GM19372 (cell line): Measurements from ENCODE around the gene RNF220.
A peak's percentile ranks its signal among the peaks of the same experiment; 100 is the strongest.

Source experiments
- ATAC-seq: cut with Tn5 transposase; IDR thresholded peaks from one replicate; pipeline ENCODE4 v1.9.1; 2021; ENCODE audit warnings: mild to moderate bottlenecking, low read depth, moderate library complexity; ENCODE audit not compliant: unreplicated experiment

The RNF220 gene

DNA sequence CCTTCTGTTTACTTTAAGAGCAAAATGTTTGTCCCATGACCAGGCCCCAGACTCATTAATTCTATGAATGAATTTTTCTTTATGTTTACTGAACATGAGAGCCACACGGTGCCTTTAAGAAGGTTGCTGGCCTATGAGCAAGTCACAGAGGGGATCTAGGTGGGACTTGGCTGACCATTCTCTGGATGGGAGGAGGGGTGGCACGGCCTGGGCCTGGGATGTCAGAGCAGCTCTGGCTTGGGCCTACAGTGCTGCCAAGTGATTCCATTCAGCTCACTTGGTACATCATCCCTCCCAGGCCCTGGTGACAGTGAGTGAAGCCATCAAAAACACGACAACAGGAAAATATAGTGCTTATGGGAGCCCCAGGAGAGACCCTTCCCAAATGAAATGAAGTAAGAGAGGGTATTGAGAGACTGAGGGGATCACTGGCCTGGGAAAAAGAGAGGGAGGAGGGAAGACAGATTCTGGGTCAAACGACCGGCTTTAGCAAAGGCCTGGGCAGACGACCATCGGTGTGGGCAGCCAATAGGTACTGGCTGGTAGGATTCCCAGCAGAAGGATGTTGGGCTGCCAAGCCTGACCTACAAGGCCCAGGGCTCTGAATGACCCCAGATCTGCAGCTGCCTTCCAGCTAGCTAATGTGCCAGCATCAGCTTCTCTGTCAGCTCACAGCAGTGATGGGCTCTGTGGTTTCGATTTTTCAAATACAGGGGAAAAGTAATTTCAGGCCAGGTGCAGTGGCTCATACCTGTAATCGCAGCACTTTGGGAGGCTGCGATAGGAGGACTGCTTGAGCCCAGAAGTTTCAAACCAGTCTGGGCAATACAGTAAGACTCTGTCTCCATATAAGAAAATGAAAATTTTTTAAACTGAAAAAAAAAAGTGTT is 265.9 kb downstream of the RNF220 start:
- ATAC-seq = no peak

DNA sequence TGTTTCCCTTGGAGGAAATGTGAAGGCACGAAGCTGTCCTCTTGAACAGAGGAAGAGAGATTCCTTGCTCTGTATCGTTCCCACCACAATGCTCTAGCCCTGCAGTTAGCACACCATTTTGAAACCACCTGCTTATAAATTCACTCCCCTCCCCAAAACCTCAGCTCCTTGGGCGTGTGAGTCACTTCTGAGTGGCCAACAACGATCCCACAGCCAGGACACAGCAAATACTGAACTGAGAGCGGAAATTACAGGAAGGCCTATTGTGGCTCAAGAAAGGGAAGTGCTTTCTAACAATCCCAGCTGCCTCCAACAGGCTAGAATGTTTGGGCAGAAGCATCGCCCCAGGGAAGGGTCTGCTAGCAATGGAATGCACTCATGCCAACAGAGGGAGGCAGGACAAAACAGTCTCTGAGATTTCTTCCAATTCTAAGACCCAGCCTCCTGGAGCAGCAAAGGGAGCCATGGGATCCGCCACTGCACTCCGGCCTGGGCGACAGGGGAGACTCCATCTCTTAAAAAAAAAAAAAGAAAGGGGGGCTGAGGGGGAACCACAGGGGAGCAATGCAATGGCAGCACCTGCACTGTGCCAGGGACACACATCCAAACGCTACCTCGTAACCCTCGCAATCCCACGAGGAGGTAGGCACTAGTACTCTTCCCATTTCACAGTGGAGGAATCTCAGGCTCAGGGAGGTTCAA is 267.4 kb downstream of the RNF220 start:
- no peak for ATAC-seq

DNA sequence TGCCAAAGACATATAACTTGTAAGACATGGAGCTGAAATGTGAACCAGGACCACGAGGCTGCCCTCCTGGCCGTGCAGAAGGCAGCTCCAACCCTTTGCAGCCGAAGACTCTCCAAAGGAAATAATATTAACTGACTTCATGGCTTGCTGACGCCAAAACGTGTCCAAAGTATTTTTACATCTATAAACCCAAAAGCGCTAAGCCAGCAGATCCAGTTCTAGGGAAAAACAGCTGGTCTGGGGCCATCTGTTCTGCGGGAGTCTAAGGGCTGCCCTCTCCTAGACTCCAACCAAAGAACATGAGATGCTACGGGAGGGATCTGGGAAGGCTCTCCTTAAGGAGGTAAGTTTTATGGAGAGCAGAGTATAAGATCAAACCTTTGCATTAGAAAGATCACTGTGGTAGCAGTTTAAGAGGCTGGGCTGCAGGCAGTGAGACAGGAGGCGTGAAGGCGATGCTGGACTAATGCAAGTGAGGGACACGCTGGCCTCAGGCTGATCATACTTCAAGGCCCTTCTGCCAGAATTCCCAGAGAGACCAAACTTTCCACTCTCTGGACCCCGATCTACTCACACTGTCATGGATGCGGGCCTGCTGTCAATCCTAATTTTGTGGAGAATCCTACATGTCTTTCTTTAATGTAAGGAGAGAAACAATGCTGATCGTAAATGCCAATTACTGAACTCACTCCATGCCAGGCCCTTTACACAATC is 268.1 kb downstream of the RNF220 start:
- ATAC-seq = no peak

DNA sequence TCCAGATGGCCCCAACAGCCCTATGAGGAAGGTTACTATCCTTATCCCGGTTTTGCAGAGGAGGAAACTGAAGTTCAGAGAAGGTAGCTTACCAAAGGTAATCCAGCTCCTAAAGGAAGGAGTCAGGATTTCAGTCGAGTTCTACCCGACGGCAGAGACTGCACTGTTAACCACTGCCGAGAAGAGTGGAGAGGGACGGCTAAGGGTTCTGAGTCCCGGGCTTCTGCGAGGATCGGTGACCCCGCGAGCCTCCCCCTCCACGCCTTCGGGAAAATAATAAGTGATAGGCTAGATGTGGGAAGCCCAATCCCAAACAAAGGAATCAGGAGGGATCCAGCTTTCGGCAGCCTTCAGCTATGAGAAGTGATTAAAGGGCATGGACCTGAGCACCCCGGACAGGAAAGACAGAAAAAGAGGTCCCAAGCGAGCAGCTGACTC is 268.6 kb downstream of the RNF220 start:
- ATAC-seq = no peak

DNA sequence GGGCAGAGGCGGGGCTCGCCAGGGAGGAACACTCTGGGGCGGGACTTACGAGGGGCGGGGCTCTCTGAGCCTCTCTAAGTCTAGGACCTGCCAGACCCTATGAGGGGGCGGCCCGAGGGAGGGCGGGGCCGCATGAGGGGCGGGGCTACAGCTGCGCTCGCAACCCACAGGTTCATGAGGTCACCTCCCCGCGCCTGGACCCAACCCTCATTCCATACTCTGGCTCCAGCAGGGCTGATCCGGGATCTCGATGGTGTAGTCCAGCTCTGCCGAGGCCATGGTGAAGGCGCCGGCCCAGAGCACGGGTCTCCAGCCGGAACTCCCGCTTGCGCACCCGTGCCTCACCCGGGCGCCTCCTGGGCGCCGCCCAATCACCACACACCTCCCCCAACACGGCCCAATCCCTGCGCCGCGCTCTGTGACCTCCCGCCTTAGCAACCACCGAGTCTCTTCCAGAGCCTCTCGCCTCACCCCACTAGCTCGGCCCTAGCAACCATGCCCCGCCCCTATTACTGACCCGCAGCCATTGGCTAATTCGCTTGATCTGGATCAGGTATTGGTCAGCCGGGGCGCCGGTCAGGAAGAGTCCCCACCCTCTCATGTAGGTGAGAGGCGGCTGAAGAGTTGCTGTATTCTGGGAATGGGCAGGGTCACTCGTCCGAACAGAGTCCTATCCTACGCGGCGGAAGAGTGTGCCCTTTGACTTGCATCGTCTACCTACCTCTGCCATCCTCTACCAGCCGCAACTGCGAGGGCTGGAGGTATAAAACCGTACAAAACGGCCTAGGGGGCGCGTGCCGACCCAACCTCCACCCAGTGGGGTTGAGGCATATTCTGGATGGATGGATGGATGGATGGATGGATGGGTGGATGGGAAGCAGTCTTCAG is 269.3 kb downstream of the RNF220 start, which contains the start of the genes ARMH1 and TMEM53:
TSS of gene ARMH1 (plus strand) at position 602 of the 888 bp plus-strand sequence. CDS start 14,984 bp downstream, outside the sequence.
TSS of gene TMEM53 (minus strand) at position 369 of the 888 bp plus-strand sequence. CDS start at position 279, 90 bp downstream.
- ATAC-seq = peak; percentile 89

DNA sequence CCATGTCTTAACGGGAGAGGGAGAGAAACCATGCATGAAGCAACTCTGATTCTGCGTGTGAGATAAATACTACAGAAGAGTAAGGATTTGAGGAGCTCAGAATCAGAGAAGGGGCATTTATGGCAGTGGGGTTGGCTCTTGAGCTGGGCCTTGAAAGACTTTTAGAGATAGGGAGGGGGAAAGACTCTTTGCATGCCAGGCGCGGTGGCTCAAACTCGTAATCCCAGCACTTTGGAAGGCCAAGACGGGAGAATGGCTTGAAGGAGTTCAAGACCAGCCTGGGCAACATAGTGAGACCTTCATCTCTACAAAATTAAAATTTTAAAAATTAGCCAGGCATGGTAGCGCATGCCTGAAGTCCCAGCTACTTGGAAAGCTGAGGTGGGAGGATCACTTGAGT is 270.1 kb downstream of the RNF220 start:
- no peak for ATAC-seq

DNA sequence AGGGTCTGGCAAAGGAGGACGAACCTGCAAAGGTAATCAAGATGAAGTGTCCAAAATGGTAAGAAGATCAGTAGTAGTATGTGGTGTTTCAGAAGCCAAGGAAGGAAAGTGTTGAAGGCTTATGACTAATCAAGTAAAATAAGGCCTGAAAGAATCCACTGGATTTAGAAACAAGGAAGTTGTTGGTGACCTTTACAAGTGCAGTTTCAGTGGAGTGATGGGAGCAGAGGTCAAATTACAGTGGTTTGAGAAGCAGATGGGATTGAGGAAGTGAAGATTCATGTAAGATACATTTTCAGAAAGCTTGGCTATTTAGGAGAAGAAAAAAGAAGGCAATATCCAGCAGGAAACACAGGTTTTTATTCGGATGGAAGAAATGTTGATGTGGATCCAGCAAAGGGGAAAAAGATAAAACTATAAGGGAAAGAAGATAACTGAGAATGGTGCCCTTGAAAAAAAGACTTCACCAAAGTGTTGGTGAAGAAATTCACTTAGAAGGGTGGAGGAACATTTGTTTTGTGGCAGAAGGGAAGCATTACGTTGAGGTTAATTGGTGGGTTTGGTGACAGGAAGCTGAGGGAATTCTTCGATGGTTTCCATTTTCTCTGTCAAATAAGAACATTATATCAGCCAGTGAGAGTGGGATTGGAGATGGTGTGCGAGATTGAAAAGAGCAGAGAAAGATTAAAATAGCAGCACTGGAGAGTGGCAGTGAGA is 271.6 kb downstream of the RNF220 start:
- ATAC-seq = no peak

DNA sequence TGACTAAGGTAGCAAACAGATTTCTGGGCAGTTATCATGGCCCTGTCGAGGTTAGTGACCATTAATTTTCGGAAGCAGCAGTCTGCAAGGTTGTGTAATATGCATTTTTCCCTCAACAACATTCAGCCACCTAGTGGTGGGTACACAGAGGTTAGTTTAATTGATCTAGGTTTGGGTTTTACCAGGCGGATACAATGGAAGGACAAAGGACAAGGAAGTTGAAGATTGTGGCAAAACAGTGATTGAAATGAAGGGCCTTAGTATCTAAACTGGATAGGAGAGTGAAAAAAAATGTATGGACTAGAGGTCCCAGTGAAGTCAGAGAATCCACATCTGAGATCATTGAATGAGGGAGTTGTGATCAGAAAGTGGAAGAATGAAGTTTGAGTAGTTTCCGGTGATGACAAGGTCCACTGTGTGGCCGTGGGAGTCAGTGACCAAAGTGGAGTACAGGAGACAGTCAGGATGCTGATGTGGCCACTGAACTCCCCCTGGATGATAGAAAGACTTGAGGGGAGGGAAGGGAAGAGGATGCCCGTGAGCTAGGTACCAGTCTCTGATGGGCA is 272.2 kb downstream of the RNF220 start:
- ATAC-seq = no peak

DNA sequence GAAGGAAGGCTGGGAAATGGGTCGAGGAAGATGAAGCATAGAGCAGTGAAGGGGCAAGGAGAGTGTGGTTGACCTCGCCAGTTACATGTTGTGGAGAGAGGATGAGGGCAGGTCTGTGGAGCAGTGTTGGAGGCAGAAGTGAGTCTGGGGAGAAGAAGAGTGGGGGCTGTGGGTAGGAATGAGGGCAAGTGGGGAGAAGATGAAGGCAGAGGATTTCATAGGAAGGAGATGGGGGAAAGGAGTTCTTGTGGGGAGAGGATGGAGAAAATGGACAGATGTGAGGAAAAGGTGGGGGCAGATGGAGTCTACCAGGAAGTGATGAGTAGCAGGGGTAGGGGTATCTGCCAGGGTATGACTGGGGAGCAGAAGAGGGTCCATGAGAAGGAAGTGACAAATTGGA is 273.1 kb downstream of the RNF220 start:
- no peak for ATAC-seq

DNA sequence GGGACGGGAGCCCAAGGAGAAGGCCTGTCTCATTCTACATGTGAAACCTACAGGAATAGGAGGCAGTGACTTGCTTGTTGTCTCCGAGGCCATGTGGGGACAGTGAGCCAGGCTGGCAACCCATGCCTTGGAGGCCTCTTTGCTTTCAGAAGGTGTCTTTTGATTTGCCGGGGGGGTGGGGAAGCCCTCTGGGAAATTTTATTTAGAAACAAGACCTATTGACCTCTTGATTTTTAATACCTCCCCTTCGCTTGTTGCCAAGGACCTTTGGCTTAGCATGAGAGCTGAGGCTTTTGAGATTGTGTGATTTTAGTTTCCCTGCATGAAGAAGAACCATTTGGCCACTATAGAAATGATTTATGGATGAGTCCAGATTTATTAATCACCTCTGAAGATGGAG is 273.6 kb downstream of the RNF220 start:
- no peak for ATAC-seq

DNA sequence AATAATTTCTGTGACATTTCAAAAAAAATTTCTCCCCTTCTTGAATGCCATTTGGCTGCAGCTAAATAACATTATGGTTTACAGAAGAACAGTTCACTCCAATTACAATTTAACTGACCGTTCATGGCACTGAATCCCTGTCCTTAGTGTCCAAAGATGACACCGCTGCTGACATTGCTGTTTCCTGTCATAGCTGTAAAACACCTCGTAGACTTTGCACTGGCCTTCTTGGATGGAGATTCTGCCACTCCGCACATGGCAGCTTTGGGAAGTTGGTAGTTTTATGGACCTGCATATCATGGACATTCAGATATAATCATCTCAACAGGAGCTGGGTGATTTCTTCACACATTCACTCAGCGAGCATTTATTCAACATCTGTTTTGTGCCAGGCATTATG is 274.4 kb downstream of the RNF220 start:
- no peak for ATAC-seq

DNA sequence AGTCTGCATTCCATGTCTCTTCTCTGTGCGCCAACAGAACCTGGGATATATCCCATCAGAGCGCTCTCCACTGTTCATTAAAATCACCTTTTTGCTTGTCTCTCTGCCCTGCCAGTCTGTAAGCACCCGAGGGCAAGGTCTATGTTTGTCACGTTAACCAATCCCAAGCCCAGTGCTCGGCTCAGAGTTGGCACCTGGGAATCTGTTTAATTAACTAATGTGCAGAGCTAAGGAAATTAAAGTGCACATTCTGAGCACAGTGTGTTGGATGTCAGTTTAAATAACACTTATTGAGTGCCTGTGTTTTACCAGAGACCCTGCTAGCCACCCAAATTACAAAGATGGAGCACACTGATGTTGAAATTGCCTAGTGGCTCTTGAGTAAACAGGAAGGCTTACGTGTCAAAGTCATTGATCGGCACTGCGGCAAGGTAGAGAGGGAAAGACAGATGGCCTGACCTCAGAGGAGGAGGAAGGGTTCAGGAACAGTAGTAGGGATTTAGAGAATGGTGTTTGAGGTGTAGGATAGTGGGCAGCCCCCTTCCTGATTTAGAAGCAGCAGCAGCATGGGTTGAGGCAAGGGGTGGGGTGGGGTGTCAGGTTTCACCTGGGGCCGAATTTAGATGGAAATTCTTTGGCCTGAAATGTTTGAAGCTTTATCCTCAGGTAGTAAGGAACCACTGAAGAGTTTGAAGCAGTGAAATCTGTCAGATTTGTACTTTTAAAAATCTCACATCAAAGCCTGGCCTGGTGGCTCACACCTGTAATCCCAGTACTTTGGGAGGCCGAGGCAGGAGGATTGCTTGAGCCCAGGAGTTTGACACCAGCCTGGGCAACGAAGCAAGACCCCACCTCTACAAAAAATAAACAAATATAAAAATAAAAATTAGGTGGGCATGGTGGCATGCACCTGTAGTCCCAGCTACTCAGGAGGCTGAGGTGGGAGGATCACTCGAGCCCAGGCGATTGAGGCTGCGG is 277.1 kb downstream of the RNF220 start:
- ATAC-seq = no peak

DNA sequence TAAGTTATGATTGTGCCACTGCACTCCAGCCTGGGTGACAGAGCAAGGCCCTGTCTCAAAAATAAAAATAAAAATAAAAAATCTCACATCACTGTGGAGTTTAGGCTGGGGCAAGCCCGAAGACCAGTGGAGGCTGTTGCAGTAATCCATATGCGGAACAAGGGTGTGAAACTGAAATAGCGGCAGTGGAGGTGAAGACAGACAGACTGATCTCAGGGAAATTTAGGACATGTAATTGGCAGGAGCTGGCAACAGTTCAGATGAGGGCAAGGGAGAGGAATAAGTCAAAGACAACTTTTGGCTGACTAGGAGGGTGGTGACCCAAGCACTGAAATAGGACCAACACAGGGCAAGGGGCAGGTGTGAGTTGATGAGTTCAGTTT is 277.8 kb downstream of the RNF220 start:
- no peak for ATAC-seq

DNA sequence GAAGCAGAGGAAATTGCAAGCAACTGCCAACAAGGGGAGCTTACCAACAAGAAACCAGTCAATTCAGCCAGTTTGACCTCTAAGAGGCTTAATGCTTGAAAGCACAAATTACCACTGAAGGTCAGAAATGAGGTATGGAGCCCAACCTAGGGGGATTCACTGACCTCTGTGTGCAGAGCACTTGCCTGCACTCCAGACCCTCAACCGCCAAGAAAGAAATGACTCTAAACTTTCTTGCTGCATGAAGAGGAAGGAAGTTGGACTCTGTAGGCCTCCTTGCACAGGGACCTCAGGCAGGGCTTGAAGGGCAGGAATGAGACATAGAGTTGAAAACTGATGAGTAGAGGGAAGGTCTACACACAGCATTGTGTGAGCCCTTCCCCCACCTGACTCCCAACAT is 279.5 kb downstream of the RNF220 start:
- ATAC-seq = no peak

DNA sequence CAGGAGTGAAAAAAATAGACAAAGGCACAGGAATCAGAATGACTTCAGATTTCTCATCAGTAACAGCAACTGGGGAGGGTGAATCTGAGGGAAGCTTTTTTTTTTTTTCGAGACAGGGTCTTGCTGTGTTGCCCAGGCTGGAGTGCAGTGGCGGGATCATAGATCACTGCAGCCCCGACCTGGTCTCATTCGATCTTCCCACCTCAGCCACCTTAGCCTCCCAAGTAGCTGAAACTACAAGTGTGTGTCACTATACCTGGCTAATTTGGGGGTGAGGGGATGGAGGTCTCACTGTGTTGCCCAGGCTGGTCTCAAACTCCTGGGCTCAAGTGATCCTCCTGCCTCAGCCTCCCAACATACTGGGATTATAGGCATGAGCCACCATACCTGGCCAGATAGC is 280.2 kb downstream of the RNF220 start:
- no peak for ATAC-seq

DNA sequence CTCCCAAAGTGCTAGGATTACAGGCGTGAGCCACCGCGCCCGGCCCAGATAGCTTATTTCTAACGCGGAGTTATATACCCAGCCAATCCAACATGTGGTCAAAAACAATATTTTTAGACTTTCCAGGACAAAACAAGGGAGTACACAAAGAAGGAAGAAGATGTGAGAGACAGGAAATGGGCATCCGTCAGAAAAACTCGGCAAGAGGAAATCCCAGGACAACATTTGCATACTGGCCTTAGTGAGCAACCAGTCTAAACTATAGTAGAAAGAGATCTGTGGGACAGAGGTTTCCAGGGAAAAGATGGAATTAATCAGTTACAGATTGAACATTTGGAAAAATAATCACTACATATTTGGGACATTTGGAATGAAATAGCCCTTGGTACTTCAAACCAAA is 280.8 kb downstream of the RNF220 start:
- ATAC-seq = no peak

DNA sequence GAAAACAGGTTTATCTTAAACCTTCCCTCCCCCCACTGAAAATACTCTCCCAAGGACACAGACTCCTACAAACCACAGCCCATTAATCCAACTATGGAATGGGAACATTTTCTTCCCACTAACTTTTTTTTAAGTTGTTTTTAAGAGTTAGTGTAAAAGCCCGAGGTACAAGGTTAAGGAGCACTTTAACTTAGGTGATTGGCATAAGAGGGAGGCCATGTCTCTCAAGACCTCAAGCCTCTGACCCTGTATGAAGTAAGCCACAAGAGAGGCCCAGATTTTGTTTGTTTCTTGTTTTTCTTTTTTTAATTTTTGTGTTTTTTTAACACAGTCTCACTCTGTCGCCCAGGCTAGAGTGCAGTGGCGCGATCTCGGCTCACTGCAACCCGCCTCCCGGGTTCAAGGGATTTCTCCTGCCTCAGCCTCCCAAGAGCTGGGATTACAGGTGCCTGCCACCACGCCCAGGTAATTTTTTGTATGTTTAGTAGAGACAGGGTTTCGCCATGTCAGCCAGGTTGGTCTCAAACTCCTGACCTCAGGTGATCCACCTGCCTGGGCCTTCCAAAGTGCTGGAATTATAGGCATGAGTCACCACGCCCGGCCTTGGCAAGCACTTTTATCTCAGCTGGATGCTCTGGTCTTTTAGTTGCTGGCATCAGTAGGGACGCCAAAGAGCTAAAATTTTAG is 283.8 kb downstream of the RNF220 start:
- no peak for ATAC-seq

DNA sequence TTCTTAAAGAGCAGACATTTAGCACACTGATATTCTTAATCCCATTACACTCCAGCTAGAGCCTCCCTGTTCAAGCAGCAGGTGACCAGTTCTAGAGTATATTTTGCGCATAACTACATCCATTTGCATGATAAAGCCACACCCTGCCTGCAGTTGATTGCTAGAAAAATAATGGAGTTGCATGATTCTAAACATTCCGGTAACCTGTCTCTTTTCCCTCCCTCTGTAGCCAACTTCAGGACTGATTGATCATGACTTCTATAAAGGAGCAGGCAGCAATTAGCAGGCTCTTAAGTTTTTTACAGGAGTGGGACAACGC is 284.4 kb downstream of the RNF220 start:
- ATAC-seq = no peak
